HCT116 (cell line): Measurements from ENCODE around the gene COMMD1. TPM values are rescaled to one million over a fixed set of nuclear protein-coding genes. Genes with fewer than 3 reads are reported as not detected.
"Not testable (repeated sequence)": the region's sequence is repeated elsewhere in the genome, so short reads cannot be mapped to it uniquely, and the experiment has no call there.

Source experiments
- ATAC-seq: fragments of 200-7000 bp; cut with Tn5 transposase; 2 replicates; pipeline ENCODE4 v1.9.1; 2020; ENCODE audit warnings: mild to moderate bottlenecking, moderate library complexity
- BruUV-seq: library from RNA; stranded (reverse); fragments of 400-500 nt; replicated peaks from 2 replicates; lab custom pipeline; 2021; lab: Mats Ljungman, UMichigan
- CTCF ChIA-PET: fragments of 300-600 bp; sonication (Branson Sonifier 250); formaldehyde crosslinking; loops from one replicate; lab custom pipeline; 2021; ENCODE audit warnings: antibody characterized with exemption; lab: Charles Lee
- POLR2A ChIA-PET: fragments of 300-600, 350-600 bp; sonication (Branson Sonifier 250); formaldehyde crosslinking; loops from one replicate; lab custom pipeline; 2021; ENCODE audit warnings: antibody characterized with exemption; lab: Charles Lee
- RAD21 ChIA-PET, 2 experiments: fragments of 300-600 bp; sonication (Branson Sonifier 250); formaldehyde crosslinking; loops; one replicate each; lab custom pipeline; 2023; ENCODE audit warnings: low total read pairs in 2 of 2; ENCODE audit not compliant: uncharacterized antibody in 2 of 2, unreplicated experiment in 2 of 2, low non-redundant PET in 1 of 2; lab: Charles Lee
- DNase-seq: peaks from one replicate; pipeline ENCODE4 v3.0.0-alpha.2; 2010; ENCODE audit warnings: low read depth, low spot score
- H2AFZ ChIP-seq: fragments of 200-600 bp; shearing (Covaris generic), sonication (generic); 2 replicates; pipeline ENCODE4 v1.6.1; 2017; ENCODE audit warnings: low read depth, mixed run types, mixed read lengths, antibody characterized with exemption, low read length; ENCODE audit not compliant: poor library complexity, severe bottlenecking
- H3K27ac ChIP-seq: 2 replicates; pipeline ENCODE4 v1.5.1; 2012; ENCODE audit warnings: low read depth, low read length
- H3K27me3 ChIP-seq: fragments of 200-600 bp; sonication (generic); 2 replicates; pipeline ENCODE4 v1.6.1; 2016; ENCODE audit warnings: mixed run types, low read length, mixed read lengths; ENCODE audit not compliant: insufficient read depth
- H3K36me3 ChIP-seq, 2 experiments: fragments of 200-500 bp in 1 of 2; fragments of 200-600 bp in 1 of 2; sonication (Bioruptor generic) in 1 of 2; sonication (generic) in 1 of 2; 2 replicates each; pipeline versions ENCODE4 v1.5.1 to v1.6.1; 2014 to 2016; ENCODE audit warnings: low read length in 2 of 2, inconsistent platforms in 1 of 2, mixed read lengths in 1 of 2, mixed run types in 1 of 2; ENCODE audit not compliant: insufficient read depth in 2 of 2, control insufficient read depth in 1 of 2
- H3K4me1 ChIP-seq, 2 experiments: fragments of 200-600 bp in 1 of 2; sonication (generic) in 1 of 2; 2 replicates each; pipeline versions ENCODE4 v1.5.1 to v1.6.1; 2012 to 2017; ENCODE audit warnings: low read length in 2 of 2, inconsistent platforms in 1 of 2, mild to moderate bottlenecking in 1 of 2, mixed read lengths in 1 of 2, mixed run types in 1 of 2, moderate library complexity in 1 of 2; ENCODE audit not compliant: insufficient read depth in 2 of 2, control insufficient read depth in 1 of 2
- H3K4me2 ChIP-seq: fragments of 200-600 bp; sonication (generic); 2 replicates; pipeline ENCODE4 v1.6.1; 2017; ENCODE audit warnings: mixed run types, low read length, mixed read lengths
- H3K4me3 ChIP-seq, 2 experiments: fragments of 200-600 bp in 1 of 2; sonication (generic) in 1 of 2; replicated peaks in 1 of 2; 2 replicates each; pipeline ENCODE4 v1.5.1; 2011 to 2016; ENCODE audit warnings: low read length in 2 of 2, control low read depth in 1 of 2, low read depth in 1 of 2, mild to moderate bottlenecking in 1 of 2, mixed read lengths in 1 of 2, mixed run types in 1 of 2
- H3K79me2 ChIP-seq: fragments of 200-600 bp; sonication (generic); 2 replicates; pipeline ENCODE4 v1.6.1; 2017; ENCODE audit warnings: mild to moderate bottlenecking, mixed run types, low read length, moderate library complexity, mixed read lengths; ENCODE audit not compliant: insufficient read depth
- H3K9ac ChIP-seq: fragments of 200-600 bp; sonication (generic); 2 replicates; pipeline ENCODE4 v1.6.1; 2016; ENCODE audit warnings: low read length, mixed read lengths
- H3K9me2 ChIP-seq: fragments of 200-600 bp; sonication (generic), shearing (Covaris generic); 2 replicates; pipeline ENCODE4 v1.6.1; 2017; ENCODE audit warnings: mixed run types, mild to moderate bottlenecking, moderate library complexity; ENCODE audit not compliant: insufficient read depth
- H3K9me3 ChIP-seq, 2 experiments: fragments of 200-500 bp in 1 of 2; fragments of 200-600 bp in 1 of 2; sonication (Bioruptor generic) in 1 of 2; sonication (generic) in 1 of 2; 2 replicates each; pipeline ENCODE4 v1.6.1; 2014 to 2017; ENCODE audit warnings: low read length in 2 of 2, mixed read lengths in 2 of 2, inconsistent platforms in 1 of 2, low read depth in 1 of 2, mild to moderate bottlenecking in 1 of 2, mixed run types in 1 of 2, moderate library complexity in 1 of 2; ENCODE audit not compliant: control insufficient read depth in 1 of 2, insufficient read depth in 1 of 2
- H4K20me1 ChIP-seq: fragments of 200-600 bp; sonication (generic), shearing (Covaris generic); 2 replicates; pipeline ENCODE4 v1.6.1; 2017; ENCODE audit warnings: mixed run types, mild to moderate bottlenecking, moderate library complexity; ENCODE audit not compliant: insufficient read depth
- CEBPB ChIP-seq: IDR thresholded peaks from 2 replicates; pipeline ENCODE4 v1.6.1; 2012; ENCODE audit warnings: low read depth
- ELF1 ChIP-seq: IDR thresholded peaks from 2 replicates; pipeline ENCODE4 v1.6.1; 2012; ENCODE audit warnings: low read depth, borderline replicate concordance
- EZH2 ChIP-seq: fragments of 200-600 bp; sonication (generic); IDR thresholded peaks from 2 replicates; pipeline ENCODE4 v1.6.1; 2017; ENCODE audit warnings: antibody characterized with exemption, mixed run types
- EZH2phosphoT487 ChIP-seq: fragments of 200-600 bp; IDR thresholded peaks from 2 replicates; pipeline ENCODE4 v1.6.1; 2018; ENCODE audit warnings: antibody characterized with exemption, borderline replicate concordance
- FOSL1 ChIP-seq: IDR thresholded peaks from 2 replicates; pipeline ENCODE4 v1.6.1; 2012; ENCODE audit warnings: low read depth
- POLR2A ChIP-seq: IDR thresholded peaks from 2 replicates; pipeline ENCODE4 v1.7.0; 2011; ENCODE audit warnings: borderline replicate concordance; ENCODE audit not compliant: insufficient read depth, insufficient read length; ENCODE audit errors: extremely low read depth
- RAD21 ChIP-seq: IDR thresholded peaks from 2 replicates; pipeline ENCODE4 v1.6.1; 2012; ENCODE audit warnings: low read depth, mild to moderate bottlenecking
- SP1 ChIP-seq: IDR thresholded peaks from 2 replicates; pipeline ENCODE4 v1.6.1; 2012; ENCODE audit warnings: low read depth
- intact Hi-C: fragments of 100-400 bp; cut with micrococcal nuclease; formaldehyde crosslinking; loops from 2 replicates; pipeline ENCODE4 v1.10.0; 2022
- total RNA-seq: library from RNA; stranded (reverse); gene quantifications from one replicate; pipeline ENCODE4 v1.2.1, GENCODE V29; 2021; ENCODE audit not compliant: unreplicated experiment
- TF ChIP-seq, protein P1 (sequence below): IDR thresholded peaks from 2 replicates; pipeline ENCODE4 v1.6.1; 2012; ENCODE audit warnings: low read depth
- TF ChIP-seq, protein P2 (sequence below): IDR thresholded peaks from 2 replicates; pipeline ENCODE4 v1.6.1; 2012

COMMD1 gene
- total RNA-seq, 1 experiment from 2014 or later = 16.1 TPM

DNA sequence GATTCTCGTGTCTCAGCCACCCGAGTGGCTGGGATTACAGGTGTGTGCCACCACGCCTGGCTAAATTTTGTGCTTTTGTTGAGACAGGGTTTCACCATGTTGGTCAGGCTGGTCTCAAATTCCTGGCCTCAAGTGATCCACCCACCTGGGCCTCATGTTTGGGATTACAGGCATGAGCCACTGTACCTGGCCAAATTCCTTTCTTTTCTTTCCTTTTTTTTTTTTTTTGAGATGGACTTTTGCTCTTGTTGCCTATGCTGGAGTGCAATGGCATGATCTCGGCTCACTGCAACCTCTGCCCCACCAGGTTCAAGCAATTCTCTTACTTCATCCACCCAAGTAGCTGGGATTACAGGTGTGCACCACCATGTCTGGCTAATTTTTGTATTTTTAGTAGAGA lies 9.3 kb downstream of the COMMD1 start:
- intact Hi-C loops = loop anchor here (5.0 to 10.0 kb wide), 2 partner anchors 383 to 780 kb away; no protein-coding TSS in a partner anchor
- ATAC-seq, CTCF ChIA-PET, H3K9me3 ChIP-seq, H2AFZ ChIP-seq, H3K4me2 ChIP-seq, BruUV-seq, H4K20me1 ChIP-seq, H3K9ac ChIP-seq, H3K27me3 ChIP-seq, H3K4me1 ChIP-seq, H3K4me3 ChIP-seq, H3K36me3 ChIP-seq, DNase-seq, RAD21 ChIA-PET, H3K79me2 ChIP-seq, H3K27ac ChIP-seq, POLR2A ChIA-PET, H3K9me2 ChIP-seq: not testable (repeated sequence)

DNA sequence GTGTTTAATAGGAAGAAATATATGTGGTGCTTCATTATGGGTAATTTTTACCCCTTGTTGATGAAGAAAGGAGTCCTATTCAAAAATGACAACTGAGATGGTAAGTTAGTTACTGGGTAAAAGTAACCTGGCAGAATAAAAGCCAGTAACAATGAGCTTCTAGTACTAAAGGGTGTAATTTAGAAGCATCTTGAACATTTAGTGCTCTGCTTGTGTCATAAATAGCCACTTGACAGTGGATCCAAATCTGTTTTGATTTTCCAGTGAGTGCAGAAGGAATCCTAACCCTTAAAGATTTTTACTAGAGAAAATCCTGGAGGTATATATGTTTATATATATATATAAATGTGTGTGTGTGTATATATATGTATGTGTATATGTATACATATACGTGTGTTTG lies 15.1 kb downstream of the COMMD1 start:
- H4K20me1 ChIP-seq = no peaks in the 10 kb centered on the region
- H3K9me2 ChIP-seq = no peaks in the 10 kb centered on the region
- H3K79me2 ChIP-seq = no peaks in the 10 kb centered on the region
- no peak overlapping the region for H3K4me2 ChIP-seq
- no peak overlapping the region for H3K9ac ChIP-seq
- ChIA-PET POLR2A (no interaction called here), RAD21 (no interaction called here)
- no peaks in the 10 kb centered on the region for H3K36me3 ChIP-seq
- no peak overlapping the region for H3K4me3 ChIP-seq
- no peak overlapping the region for H3K27ac ChIP-seq
- no peaks in the 10 kb centered on the region for H3K4me1 ChIP-seq
- TF ChIP-seq, protein P1, sequence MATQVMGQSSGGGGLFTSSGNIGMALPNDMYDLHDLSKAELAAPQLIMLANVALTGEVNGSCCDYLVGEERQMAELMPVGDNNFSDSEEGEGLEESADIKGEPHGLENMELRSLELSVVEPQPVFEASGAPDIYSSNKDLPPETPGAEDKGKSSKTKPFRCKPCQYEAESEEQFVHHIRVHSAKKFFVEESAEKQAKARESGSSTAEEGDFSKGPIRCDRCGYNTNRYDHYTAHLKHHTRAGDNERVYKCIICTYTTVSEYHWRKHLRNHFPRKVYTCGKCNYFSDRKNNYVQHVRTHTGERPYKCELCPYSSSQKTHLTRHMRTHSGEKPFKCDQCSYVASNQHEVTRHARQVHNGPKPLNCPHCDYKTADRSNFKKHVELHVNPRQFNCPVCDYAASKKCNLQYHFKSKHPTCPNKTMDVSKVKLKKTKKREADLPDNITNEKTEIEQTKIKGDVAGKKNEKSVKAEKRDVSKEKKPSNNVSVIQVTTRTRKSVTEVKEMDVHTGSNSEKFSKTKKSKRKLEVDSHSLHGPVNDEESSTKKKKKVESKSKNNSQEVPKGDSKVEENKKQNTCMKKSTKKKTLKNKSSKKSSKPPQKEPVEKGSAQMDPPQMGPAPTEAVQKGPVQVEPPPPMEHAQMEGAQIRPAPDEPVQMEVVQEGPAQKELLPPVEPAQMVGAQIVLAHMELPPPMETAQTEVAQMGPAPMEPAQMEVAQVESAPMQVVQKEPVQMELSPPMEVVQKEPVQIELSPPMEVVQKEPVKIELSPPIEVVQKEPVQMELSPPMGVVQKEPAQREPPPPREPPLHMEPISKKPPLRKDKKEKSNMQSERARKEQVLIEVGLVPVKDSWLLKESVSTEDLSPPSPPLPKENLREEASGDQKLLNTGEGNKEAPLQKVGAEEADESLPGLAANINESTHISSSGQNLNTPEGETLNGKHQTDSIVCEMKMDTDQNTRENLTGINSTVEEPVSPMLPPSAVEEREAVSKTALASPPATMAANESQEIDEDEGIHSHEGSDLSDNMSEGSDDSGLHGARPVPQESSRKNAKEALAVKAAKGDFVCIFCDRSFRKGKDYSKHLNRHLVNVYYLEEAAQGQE = no peak
- TF ChIP-seq EZH2phosphoT487 (no peak), SP1 (no peak), ELF1 (no peak), RAD21 (no peak), EZH2 (no peak), POLR2A (no peak), CEBPB (no peak), FOSL1 (no peak)
- TF ChIP-seq, protein P2, sequence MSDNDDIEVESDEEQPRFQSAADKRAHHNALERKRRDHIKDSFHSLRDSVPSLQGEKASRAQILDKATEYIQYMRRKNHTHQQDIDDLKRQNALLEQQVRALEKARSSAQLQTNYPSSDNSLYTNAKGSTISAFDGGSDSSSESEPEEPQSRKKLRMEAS = no peak
- TF ChIP-seq, all 23 proteins: peak for 0
- no TSS peak for BruUV-seq
- CTCF ChIA-PET = interaction anchor here (1.2 kb wide), 1 partner anchor 495 kb away, joined by 3 read pairs; no protein-coding TSS in a partner anchor
- no peak overlapping the region for H2AFZ ChIP-seq
- intact Hi-C loops = no loop called here
- H3K27me3 ChIP-seq = no peaks in the 10 kb centered on the region
- DNase-seq (no peak), ATAC-seq (no peak)
- H3K9me3 ChIP-seq = no peaks in the 10 kb centered on the region
